HCT116 (cell line): Measurements from ENCODE around the gene ASB12.

ENCODE experiments used
- CEBPB ChIP-seq: IDR thresholded peaks from 2 replicates; pipeline ENCODE4 v1.6.1; 2012; ENCODE audit warnings: low read depth
- EGR1 ChIP-seq: IDR thresholded peaks from 2 replicates; pipeline ENCODE4 v1.6.1; 2012; ENCODE audit warnings: low read depth
- ELF1 ChIP-seq: IDR thresholded peaks from 2 replicates; pipeline ENCODE4 v1.6.1; 2012; ENCODE audit warnings: low read depth, borderline replicate concordance
- EZH2 ChIP-seq: fragments of 200-600 bp; sonication (generic); IDR thresholded peaks from 2 replicates; pipeline ENCODE4 v1.6.1; 2017; ENCODE audit warnings: antibody characterized with exemption, mixed run types
- FOSL1 ChIP-seq: IDR thresholded peaks from 2 replicates; pipeline ENCODE4 v1.6.1; 2012; ENCODE audit warnings: low read depth
- POLR2A ChIP-seq: IDR thresholded peaks from 2 replicates; pipeline ENCODE4 v1.7.0; 2011; ENCODE audit warnings: borderline replicate concordance; ENCODE audit not compliant: insufficient read depth, insufficient read length; ENCODE audit errors: extremely low read depth
- RAD21 ChIP-seq: IDR thresholded peaks from 2 replicates; pipeline ENCODE4 v1.6.1; 2012; ENCODE audit warnings: low read depth, mild to moderate bottlenecking
- TCF7L2 ChIP-seq: IDR thresholded peaks from 2 replicates; pipeline ENCODE4 v1.7.0; 2011; ENCODE audit warnings: borderline replicate concordance, inconsistent platforms; ENCODE audit not compliant: insufficient read depth, insufficient read length; ENCODE audit errors: extremely low read depth
- YY1 ChIP-seq: IDR thresholded peaks from 2 replicates; pipeline ENCODE4 v1.6.1; 2011; ENCODE audit warnings: low read length, low read depth, moderate library complexity, mild to moderate bottlenecking; ENCODE audit not compliant: insufficient replicate concordance; ENCODE audit errors: extremely low read depth
- TF ChIP-seq, protein P1 (sequence below): IDR thresholded peaks from 2 replicates; pipeline ENCODE4 v1.6.1; 2012; ENCODE audit warnings: low read depth
- TF ChIP-seq, protein P2 (sequence below): IDR thresholded peaks from 2 replicates; pipeline ENCODE4 v1.6.1; 2012
- TF ChIP-seq, protein P3 (sequence below), 3 experiments: fragments of 200-600 bp in 1 of 3; sonication (generic) in 1 of 3; IDR thresholded peaks in 2 of 3; conservative IDR thresholded peaks in 1 of 3; 2 replicates each; pipeline ENCODE4 v1.5.1; 2012 to 2017; ENCODE audit warnings: low read depth in 2 of 3, low read length in 2 of 3, antibody characterized with exemption in 1 of 3, borderline replicate concordance in 1 of 3, control low read depth in 1 of 3, mild to moderate bottlenecking in 1 of 3, mixed read lengths in 1 of 3, mixed run types in 1 of 3, moderate library complexity in 1 of 3; ENCODE audit not compliant: insufficient read depth in 1 of 3

DNA sequence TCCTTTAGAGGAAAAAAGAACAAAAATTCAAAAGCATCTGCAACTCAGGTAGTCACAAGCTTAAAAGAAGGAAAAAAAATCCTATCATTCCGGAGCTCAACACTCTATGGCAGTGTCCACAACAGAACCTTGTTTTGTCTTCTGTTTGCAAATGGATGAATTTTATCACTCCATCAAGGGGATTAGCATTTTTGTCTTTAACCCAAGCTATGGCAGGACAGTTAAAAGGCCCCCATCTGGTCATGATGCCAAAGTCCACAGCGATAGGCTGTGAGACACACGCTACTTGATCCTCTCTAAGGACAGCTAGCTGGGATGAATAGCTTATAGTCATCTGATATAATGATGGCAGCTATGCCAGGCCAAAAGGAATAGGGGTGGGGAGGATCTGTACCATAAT lies 41.5 kb downstream of the ASB12 start:
- no peak for TF ChIP-seq EZH2
- TF ChIP-seq, protein P1, sequence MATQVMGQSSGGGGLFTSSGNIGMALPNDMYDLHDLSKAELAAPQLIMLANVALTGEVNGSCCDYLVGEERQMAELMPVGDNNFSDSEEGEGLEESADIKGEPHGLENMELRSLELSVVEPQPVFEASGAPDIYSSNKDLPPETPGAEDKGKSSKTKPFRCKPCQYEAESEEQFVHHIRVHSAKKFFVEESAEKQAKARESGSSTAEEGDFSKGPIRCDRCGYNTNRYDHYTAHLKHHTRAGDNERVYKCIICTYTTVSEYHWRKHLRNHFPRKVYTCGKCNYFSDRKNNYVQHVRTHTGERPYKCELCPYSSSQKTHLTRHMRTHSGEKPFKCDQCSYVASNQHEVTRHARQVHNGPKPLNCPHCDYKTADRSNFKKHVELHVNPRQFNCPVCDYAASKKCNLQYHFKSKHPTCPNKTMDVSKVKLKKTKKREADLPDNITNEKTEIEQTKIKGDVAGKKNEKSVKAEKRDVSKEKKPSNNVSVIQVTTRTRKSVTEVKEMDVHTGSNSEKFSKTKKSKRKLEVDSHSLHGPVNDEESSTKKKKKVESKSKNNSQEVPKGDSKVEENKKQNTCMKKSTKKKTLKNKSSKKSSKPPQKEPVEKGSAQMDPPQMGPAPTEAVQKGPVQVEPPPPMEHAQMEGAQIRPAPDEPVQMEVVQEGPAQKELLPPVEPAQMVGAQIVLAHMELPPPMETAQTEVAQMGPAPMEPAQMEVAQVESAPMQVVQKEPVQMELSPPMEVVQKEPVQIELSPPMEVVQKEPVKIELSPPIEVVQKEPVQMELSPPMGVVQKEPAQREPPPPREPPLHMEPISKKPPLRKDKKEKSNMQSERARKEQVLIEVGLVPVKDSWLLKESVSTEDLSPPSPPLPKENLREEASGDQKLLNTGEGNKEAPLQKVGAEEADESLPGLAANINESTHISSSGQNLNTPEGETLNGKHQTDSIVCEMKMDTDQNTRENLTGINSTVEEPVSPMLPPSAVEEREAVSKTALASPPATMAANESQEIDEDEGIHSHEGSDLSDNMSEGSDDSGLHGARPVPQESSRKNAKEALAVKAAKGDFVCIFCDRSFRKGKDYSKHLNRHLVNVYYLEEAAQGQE = no peak
- TF ChIP-seq, protein P2, sequence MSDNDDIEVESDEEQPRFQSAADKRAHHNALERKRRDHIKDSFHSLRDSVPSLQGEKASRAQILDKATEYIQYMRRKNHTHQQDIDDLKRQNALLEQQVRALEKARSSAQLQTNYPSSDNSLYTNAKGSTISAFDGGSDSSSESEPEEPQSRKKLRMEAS = no peak
- TF ChIP-seq POLR2A = no peak
- TF ChIP-seq, protein P3, sequence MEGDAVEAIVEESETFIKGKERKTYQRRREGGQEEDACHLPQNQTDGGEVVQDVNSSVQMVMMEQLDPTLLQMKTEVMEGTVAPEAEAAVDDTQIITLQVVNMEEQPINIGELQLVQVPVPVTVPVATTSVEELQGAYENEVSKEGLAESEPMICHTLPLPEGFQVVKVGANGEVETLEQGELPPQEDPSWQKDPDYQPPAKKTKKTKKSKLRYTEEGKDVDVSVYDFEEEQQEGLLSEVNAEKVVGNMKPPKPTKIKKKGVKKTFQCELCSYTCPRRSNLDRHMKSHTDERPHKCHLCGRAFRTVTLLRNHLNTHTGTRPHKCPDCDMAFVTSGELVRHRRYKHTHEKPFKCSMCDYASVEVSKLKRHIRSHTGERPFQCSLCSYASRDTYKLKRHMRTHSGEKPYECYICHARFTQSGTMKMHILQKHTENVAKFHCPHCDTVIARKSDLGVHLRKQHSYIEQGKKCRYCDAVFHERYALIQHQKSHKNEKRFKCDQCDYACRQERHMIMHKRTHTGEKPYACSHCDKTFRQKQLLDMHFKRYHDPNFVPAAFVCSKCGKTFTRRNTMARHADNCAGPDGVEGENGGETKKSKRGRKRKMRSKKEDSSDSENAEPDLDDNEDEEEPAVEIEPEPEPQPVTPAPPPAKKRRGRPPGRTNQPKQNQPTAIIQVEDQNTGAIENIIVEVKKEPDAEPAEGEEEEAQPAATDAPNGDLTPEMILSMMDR (IDR thresholded peaks at IDR 0.05 in 2 of 3, conservative IDR thresholded peaks at IDR 0.05 in 1 of 3; ENCODE audit: borderline replicate concordance in 1 of 3, insufficient read depth in 1 of 3, low read depth in 2 of 3, low read length in 2 of 3) = no peak
- no peak for TF ChIP-seq ELF1
- TF ChIP-seq TCF7L2 = no peak
- no peak for TF ChIP-seq EGR1
- TF ChIP-seq RAD21 = no peak
- no peak for TF ChIP-seq FOSL1
- no peak for TF ChIP-seq CEBPB
- no peak for TF ChIP-seq YY1
